NB4 (cell line): Measurements from ENCODE around the gene WDR38.

Experiments
- DNase-seq: peaks from one replicate; pipeline ENCODE4 v3.0.0; 2010; ENCODE audit warnings: low read depth
- H3K4me3 ChIP-seq: one replicate; pipeline ENCODE4 v1.5.1; 2011; ENCODE audit warnings: mild to moderate bottlenecking, low read depth, low read length, moderate library complexity
- MYC ChIP-seq: IDR thresholded peaks from 2 replicates; pipeline ENCODE4 v1.6.1; 2011; ENCODE audit warnings: low read depth, low read length
- POLR2A ChIP-seq: IDR thresholded peaks from 2 replicates; pipeline ENCODE4 v1.6.1; 2011; ENCODE audit warnings: mild to moderate bottlenecking; ENCODE audit not compliant: insufficient read length; ENCODE audit errors: extremely low read depth
- TF ChIP-seq, protein P1 (sequence below): IDR thresholded peaks from one replicate; pipeline ENCODE4 v1.5.1; 2012; ENCODE audit warnings: low read depth, low read length
- TF ChIP-seq, protein P2 (sequence below): IDR thresholded peaks from 2 replicates; pipeline ENCODE4 v1.6.1; 2011; ENCODE audit warnings: low read depth, low read length

The WDR38 gene

DNA sequence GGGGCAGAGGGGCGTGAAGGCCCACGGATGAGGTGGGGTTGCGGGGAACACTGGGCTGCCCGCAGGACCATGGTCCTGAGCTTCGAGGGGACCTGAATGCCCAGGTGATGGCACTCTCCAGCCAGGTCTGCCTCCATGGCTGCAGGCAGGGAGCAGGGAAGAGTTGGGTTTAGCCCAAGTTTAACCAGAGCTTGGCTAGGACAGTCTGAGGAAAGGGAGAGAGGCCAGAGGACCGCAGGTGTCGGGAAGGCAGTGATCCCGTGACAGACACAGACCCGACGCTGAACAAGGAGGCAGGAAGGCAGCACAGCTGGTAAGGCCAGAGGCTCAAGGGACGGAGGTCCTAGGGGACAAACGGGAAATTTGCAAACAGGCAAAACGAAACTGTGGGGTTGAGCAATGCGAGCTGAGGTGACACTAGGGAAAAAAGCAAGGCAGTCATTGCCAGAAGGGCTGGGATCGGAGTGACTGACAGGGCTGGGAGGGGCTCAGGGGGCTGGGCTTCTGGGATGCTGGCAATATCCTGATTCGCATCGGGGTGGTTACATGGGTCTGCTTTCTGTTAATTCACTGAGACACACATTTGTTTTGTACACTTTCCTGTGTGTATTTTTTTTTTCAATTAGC, 33.7 kb downstream of the WDR38 start:
- H3K4me3 ChIP-seq = no peak overlapping the region
- DNase-seq = no peak
- TF ChIP-seq POLR2A = no peak
- TF ChIP-seq, protein P1, sequence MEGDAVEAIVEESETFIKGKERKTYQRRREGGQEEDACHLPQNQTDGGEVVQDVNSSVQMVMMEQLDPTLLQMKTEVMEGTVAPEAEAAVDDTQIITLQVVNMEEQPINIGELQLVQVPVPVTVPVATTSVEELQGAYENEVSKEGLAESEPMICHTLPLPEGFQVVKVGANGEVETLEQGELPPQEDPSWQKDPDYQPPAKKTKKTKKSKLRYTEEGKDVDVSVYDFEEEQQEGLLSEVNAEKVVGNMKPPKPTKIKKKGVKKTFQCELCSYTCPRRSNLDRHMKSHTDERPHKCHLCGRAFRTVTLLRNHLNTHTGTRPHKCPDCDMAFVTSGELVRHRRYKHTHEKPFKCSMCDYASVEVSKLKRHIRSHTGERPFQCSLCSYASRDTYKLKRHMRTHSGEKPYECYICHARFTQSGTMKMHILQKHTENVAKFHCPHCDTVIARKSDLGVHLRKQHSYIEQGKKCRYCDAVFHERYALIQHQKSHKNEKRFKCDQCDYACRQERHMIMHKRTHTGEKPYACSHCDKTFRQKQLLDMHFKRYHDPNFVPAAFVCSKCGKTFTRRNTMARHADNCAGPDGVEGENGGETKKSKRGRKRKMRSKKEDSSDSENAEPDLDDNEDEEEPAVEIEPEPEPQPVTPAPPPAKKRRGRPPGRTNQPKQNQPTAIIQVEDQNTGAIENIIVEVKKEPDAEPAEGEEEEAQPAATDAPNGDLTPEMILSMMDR = no peak
- no peak for TF ChIP-seq MYC
- TF ChIP-seq, protein P2, sequence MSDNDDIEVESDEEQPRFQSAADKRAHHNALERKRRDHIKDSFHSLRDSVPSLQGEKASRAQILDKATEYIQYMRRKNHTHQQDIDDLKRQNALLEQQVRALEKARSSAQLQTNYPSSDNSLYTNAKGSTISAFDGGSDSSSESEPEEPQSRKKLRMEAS = no peak

DNA sequence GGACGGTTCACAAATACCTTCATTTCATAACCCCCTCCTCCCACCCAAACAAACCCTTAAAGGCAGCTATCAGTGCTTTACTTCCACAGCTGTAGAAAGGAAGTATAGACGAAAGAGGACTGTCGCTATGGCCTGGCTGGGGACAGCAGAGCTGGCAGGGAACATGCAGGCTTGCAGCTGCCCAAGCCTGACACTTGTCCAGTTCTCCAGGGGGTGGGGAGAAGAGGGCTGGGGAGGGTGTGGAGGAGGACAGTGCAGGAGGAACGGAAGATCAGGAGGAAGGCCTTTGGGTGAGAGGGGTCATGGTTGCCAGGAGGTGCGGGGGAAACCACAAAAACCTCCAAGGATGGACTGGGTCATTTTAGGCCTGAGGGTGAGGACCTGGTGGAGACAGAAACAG, 34.6 kb downstream of the WDR38 start:
- no peak for DNase-seq
- TF ChIP-seq, protein P1 = no peak
- TF ChIP-seq, protein P2 = no peak
- TF ChIP-seq MYC = no peak
- no peak for TF ChIP-seq POLR2A
- H3K4me3 ChIP-seq = no peak overlapping the region

DNA sequence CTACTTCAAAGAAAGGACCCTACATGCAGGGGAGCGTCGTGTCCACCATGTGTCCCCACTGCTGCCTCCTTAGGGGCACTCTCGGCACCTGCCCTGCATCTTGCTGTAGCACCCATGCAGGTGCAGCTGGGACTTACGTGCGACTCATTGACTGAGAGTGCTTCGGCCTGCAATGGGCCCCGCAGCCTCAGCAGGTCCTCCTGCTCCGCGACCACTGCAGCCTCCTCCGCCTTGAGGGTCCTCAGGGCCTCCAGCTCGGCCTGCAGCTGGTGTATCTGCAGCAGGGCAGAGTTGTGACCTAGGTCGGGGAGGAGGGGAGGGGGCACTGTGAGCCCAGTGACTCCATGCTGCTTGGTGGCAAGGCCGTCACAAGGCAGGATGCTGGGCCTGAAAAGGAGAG, 35.7 kb downstream of the WDR38 start:
- no peak for DNase-seq
- no peak overlapping the region for H3K4me3 ChIP-seq
- TF ChIP-seq MYC (no peak), POLR2A (no peak)
- TF ChIP-seq, protein P1 = no peak
- TF ChIP-seq, protein P2 = no peak

DNA sequence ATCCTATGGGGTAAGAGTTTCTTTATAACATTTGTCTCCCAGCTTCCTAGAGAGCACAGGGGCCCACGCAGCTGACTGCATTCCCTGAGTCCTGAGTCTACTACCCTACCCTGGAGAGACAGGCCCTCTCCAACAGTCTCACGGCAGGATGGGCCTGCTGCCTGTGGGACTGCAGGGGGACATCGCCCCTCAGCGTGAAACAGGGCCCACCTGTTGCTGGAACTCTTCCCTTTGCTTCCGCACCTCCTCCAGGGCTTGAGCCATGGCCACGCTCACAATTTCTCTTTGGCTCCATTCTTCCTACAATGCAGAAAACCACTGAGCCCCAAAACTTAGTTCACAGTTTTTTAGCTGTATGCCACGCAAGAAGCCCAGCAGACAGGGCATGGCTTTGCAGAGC, 36.9 kb downstream of the WDR38 start:
- TF ChIP-seq, protein P1 = no peak
- TF ChIP-seq MYC (no peak), POLR2A (no peak)
- TF ChIP-seq, protein P2 = no peak
- no peak overlapping the region for H3K4me3 ChIP-seq
- DNase-seq = no peak

DNA sequence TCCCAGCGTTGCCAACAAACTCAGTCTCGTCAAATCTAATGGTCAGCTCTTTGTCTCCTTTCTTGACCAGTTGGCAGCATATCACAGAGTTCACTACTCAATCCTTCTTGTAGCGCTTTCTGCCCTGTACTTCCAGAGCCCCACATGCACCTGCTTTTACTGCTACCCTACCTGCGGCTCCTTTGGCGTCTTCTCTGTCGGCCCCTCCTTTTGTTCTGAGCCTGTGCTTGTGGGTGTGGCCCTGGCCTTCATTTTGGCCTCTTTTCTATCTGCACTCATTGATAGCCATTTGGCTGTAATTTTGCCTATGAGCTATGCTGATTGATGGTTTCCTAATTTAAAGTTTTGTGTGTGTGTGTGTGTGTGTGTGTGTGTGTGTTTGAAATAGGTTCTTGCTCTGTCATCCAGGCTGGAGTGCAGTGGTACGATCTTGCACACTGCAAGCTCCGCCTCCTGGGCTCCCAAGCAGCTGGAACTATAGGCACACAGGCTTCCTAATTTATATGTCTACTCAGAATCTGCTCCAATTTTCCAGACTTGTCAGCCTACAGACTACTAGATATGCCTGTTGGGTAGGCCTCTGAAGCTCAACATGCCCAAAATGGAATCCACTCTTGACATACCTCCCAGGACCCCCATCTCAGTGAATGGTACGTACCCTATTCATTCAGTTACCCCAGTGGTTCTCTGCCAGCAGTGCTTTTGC, 40.9 kb downstream of the WDR38 start:
- H3K4me3 ChIP-seq = no peak overlapping the region
- DNase-seq = no peak
- TF ChIP-seq, protein P2 = no peak
- TF ChIP-seq, protein P1 = no peak
- TF ChIP-seq POLR2A (no peak), MYC (no peak)
